Astrocyte (in vitro differentiated cells and primary cell): ENCODE results near the gene CPEB3.

Experiments
- CTCF ChIP-seq: IDR thresholded peaks from 2 replicates; pipeline ENCODE4 v1.5.1; 2011; ENCODE audit warnings: low read depth, mild to moderate bottlenecking, inconsistent platforms, low read length, moderate library complexity; ENCODE audit not compliant: insufficient read depth
- EZH2 ChIP-seq: IDR thresholded peaks from 2 replicates; pipeline ENCODE4 v1.6.1; 2012; ENCODE audit warnings: mild to moderate bottlenecking, low read length, inconsistent platforms; ENCODE audit not compliant: insufficient read depth

DNA sequence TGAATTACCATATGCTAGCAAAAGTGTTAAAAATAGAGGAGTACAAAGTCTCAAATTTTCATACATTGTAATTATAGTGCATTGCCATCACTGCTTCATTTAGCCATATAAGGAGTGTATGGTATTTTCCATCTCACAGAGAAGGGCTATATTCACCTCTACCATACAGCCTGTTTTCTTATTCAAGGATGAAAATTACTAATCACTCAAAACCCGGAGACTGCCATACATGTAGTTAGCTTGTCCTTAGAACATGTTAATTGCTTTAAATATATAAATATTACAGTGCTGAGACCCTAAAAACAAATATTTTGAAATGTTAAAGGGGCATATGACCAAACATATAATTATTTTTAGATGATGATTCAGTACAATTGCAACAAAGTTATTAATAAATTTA, 49.4 kb downstream of the CPEB3 start:
- TF ChIP-seq CTCF, result no peak
- no peak for TF ChIP-seq EZH2
